Right ventricle myocardium superior (tissue), 1 donor: ENCODE data around the gene ZNF677. TPM values are rescaled to one million over a fixed set of nuclear protein-coding genes. Genes with fewer than 3 reads are reported as not detected.
"Not testable (repeated sequence)": the region's sequence is repeated elsewhere in the genome, so short reads cannot be mapped to it uniquely, and the experiment has no call there.

Experiments
- ATAC-seq: fragments of 200-7000 bp; cut with Tn5 transposase; one replicate; pipeline ENCODE4 v1.9.1; 2020; ENCODE audit warnings: mild to moderate bottlenecking; ENCODE audit not compliant: poor library complexity
- DNase-seq: peaks from one replicate; pipeline ENCODE4 v3.0.0-alpha.2; 2020
- intact Hi-C: fragments of 100-400 bp; cut with DNase I; formaldehyde crosslinking; loops from one replicate; pipeline ENCODE4 v1.11.2; 2022
- long read RNA-seq: library from polyadenylated mRNA; unstranded; transcript quantifications from one replicate; pipeline ENCODE4 v2.0.0, GENCODE V29; 2021
- total RNA-seq: library from RNA; stranded (reverse); fragmentation: NEBNext Ultra II Directional; extraction: Animal tissue kit (Norgen Biotek cat#: 25700); gene quantifications from one replicate; pipeline ENCODE4 v1.2.1, GENCODE V29; 2021
- donor health status: DM: no; HTN: yes; CAD: no; lungs with severe emphysema.

The ZNF677 gene
- 21.1 TPM for total RNA-seq
- long read RNA-seq, partial matches to known transcripts: 1 of 16 reads
- long read RNA-seq, other reads (novel, unspliced or antisense): 2 of 16 reads

DNA sequence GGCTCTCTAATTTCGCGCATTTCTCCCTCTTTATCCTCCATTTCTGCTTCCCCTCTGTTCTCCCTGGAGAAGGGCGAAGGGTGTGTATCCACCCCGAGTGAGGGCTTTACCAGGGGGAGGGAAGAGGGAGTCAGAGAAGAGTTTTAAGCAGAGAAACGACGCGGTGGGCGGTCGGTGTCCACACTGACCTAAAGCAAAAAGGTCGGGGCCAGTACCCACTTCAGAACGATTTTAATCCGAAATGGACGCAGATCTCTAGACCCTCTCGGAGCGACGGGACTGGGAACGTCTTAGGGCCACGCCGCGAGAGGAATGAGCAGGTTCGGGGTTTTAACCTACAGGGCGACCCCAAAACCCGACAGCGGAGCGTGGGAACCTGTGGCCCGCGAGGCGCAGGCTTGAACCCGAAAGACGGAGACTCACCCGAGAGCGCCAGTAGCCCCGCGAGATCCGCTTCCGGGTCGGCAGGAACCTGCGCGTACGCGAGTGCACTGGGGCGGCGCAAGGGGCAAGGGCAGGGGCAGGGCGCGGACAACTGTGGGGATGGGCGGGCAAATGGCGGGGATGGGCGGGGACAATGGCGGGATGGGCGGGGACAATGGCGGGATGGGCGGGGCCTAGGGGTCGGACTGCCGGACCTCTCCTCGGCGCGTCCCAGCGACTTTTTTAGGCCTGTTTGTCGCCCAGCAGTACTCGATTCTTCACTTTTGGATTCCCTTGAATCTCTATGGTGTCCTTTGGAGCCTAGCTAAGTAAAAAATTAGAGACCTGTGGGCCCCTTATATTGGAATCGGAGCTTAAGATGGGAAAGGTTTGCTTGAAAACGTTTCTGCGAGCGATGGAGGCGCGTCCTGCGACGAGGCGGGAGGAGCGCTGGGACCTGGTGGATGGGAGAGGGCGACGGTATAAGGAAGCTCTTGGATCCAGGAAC, at the start of gene ZNF677:
ZNF677 (minus strand) TSS at position 463 of the 931 bp plus-strand sequence. CDS start 3,323 bp downstream, outside the sequence.
- DNase-seq (peak; percentile 96), ATAC-seq (peak; percentile 100)
- intact Hi-C loops: no loop called here

DNA sequence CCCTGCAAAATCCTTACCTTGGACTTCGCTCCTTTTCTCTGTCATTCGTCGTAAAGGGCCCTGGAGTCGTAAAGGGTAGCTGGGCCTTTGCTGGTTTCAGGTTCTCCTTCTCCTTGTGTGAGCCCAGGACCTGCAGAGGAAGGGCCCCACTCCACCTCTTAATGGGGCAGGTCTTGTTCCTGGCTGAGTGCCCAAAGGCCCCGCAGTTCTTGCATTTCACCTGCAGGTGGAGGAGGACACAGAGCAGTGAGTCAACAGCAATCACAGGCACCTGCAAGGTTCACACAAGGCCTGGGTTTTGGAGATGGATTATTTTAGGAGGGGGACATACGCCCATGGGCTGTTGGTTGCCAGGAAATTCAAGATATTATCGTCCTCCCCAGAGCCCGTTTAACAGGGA, 46.7 kb upstream of the ZNF677 start:
- DNase-seq, intact Hi-C loops: not testable (repeated sequence)

GRCh38 chr19:53294786-53295441, 40.2 kb upstream of the ZNF677 start:
- no peak for ATAC-seq
- intact Hi-C loops: no loop called here
- no peak for DNase-seq

More for the DNA sequence above, 46.7 kb upstream of the ZNF677 start:
- ATAC-seq: not testable (repeated sequence)

GRCh38 chr19:53290758-53291549, 36.3 kb upstream of the ZNF677 start:
- intact Hi-C loops: no loop called here
- ATAC-seq (no peak), DNase-seq (no peak)

DNA sequence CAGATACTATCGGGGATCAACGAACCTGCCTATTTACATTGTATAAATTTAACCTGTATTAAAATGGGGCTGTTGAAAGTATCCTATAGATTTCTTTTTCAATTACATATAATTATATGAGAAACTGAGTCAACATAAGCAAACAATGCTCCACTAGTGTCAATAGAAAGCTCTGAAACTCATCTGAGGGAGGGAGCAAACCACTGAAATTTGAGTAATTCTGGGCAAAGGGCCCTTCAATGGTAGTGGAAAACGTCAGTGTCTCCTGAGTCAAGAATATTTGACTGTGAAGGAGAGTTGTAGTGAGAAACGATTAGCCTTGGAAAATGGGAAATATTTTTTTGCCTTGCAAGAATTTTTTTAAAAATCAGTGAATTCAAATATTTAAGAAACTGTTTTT, 30.4 kb upstream of the ZNF677 start:
- ATAC-seq (no peak), DNase-seq (no peak)
- intact Hi-C loops: no loop called here

DNA sequence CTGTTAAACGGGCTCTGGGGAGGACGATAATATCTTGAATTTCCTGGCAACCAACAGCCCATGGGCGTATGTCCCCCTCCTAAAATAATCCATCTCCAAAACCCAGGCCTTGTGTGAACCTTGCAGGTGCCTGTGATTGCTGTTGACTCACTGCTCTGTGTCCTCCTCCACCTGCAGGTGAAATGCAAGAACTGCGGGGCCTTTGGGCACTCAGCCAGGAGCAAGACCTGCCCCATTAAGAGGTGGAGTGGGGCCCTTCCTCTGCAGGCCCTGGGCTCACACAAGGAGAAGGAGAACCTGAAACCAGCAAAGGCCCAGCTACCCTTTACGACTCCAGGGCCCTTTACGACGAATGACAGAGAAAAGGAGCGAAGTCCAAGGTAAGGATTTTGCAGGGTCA, 27.3 kb upstream of the ZNF677 start:
- DNase-seq, intact Hi-C loops, ATAC-seq: not testable (repeated sequence)

DNA sequence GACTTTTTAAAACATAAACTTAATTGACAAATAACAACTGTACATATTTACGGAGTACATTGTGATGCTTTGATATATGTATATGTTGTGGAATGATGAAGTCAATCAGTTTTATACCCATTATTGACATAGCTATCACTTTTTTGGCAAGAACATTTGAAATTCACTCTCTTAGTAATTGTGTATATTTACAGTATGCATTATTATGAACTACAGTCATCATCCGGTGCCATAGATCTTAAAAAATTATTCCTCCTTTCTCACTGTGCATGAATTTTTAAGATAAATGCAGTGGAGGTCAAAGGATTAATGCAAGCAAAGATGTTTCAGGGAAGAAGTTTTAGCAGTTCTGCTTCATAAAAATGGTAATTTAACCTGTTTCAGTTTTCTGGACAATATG, 20.8 kb upstream of the ZNF677 start:
- DNase-seq (no peak), ATAC-seq (no peak)
- intact Hi-C loops: no loop called here

GRCh38 chr19:53272044-53272443, 17.4 kb upstream of the ZNF677 start:
- intact Hi-C loops: no loop called here
- no peak for ATAC-seq
- no peak for DNase-seq

DNA sequence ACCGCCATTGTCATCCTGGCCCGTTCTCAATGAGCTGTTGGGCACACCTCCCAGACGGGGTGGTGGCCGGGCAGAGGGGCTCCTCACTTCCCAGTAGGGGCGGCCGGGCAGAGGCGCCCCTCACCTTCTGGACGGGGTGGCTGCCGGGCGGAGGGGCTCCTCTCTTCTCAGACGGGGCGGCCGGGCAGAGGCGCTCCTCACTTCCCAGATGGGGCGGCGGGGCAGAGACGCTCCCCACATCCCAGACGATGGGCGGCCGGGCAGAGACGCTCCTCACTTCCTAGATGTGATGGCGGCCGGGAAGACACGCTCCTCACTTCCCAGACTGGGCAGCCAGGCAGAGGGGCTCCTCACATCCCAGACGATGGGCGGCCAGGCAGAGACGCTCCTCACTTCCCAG, 15.2 kb upstream of the ZNF677 start:
- DNase-seq, ATAC-seq, intact Hi-C loops: not testable (repeated sequence)

- intact Hi-C loops, ATAC-seq, DNase-seq: not testable (repeated sequence)
Observed at GRCh38 chr19:53267623-53268022, 12.9 kb upstream of the ZNF677 start, which contains the start of gene VN1R4. VN1R4 (minus strand) TSS chr19:53267723; CDS start chr19:53267665, 58 bp downstream.

GRCh38 chr19:53257715-53258342, 3.2 kb upstream of the ZNF677 start, which contains the start of gene VN1R2:
VN1R2 (plus strand) TSS chr19:53258292; CDS start chr19:53258376, 84 bp downstream.
- DNase-seq, ATAC-seq, intact Hi-C loops: not testable (repeated sequence)

GRCh38 chr19:53246498-53246897, 8.2 kb downstream of the ZNF677 start:
- no peak for DNase-seq
- intact Hi-C loops: no loop called here
- no peak for ATAC-seq

DNA sequence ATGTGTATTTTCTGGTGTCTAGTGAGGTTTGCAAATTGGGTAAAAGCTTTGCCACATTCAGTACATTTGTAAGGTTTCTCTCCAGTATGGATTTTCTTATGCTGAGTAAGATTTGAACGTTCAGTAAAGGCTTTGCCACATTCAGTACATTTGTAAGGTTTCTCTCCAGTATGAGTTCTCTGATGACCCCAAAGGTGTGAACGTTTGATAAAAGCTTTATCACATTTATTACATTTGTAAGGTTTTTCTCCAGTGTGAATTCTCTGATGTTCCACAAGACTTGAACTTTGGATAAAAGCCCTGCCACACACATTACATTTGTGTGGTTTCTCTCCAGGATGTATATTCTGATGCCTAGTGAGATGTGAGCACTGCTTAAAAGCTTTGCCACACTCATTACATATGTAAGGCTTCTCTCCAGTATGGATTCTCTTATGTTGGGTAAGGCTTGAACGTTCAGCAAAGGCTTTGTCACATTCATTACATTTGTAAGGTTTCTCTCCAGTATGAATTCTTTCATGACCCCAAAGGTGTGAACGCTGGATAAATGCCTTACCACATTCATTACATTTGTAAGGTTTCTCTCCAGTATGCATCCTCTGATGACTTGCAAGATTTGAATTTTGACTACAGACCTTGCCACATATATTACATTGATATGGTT, 17.4 kb downstream of the ZNF677 start:
- intact Hi-C loops: no loop called here
- ATAC-seq (no peak), DNase-seq (no peak)

DNA sequence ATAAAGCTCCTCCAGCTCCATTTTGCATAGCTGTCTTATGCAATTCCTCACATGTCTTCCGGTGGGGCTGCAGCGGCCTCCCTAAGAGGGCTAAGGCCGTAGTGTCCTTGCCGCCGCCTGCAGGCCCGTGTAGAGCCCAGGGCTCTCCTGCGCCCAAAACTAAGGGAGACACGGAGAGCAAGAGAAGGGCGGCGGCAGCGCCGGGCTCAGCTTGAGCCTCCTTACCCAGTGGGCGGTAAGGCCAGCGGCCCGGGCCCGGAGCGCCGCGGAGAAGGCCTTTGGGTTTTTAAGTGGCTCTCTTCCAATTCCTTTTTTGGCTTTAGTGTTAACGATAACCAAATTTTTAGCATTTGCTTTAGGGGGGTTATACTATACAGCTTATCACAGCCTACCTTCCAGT, 30.1 kb downstream of the ZNF677 start:
- DNase-seq: no peak
- intact Hi-C loops: no loop called here
- ATAC-seq: no peak

- DNase-seq, ATAC-seq, intact Hi-C loops: not testable (repeated sequence)
Observed at GRCh38 chr19:53222716-53223115, 32.0 kb downstream of the ZNF677 start.

DNA sequence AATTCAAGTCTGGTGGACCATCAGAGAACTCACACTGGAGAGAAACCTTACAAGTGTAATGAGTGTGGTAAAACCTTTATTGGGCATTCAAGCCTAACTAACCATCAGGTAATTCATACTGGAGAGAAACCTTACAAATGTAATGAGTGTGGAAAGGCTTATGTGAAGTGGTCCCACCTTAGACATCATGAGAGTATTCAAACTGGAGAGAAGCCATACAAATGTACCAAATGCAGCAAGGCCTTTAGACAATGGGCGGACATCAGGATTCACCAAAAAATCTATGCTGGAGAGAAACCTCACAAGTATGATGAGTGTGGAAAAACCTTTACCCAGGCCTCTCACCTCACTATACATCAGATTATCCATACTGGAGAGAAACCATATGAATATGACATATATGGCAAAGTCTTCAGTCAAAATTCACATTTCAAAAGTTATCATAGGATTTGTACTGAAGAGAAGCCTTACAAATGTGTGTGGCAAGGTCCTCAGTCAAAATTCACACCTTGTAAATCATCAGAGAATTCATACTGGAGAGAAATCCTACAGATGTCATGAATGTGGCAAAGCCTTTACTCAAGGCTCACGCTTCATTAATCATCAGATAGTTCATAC, 41.9 kb downstream of the ZNF677 start:
- intact Hi-C loops: no loop called here
- ATAC-seq (no peak), DNase-seq (no peak)

DNA sequence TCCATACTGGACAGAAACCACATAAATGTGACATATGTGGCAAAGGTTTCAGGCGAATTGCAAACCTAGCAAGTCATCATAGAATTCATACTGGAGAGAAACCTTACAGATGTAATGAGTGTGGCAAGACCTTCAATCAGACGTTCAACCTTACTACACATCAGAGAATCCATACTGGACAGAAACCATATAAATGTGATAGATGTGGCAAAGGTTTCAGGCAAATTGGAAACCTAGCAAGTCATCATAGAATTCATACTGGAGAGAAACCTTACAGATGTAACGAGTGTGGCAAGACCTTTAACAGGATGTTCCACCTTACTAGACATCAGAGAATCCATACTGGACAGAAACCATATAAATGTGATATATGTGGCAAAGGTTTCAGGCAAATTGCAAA, 43.1 kb downstream of the ZNF677 start:
- DNase-seq, intact Hi-C loops, ATAC-seq: not testable (repeated sequence)
